T-helper 1 cell treated with Interleukin-12 subunit alpha and Interleukin-12 subunit beta and Interleukin-4 antibody, amounts not matched to agents 30 ng/mL and 1 ng/mL, for 36 hours (primary cell): Measurements from ENCODE around the gene FGD6. TPM values are rescaled to one million over a fixed set of nuclear protein-coding genes. Genes with fewer than 3 reads are reported as not detected.
"Not testable (repeated sequence)": the region's sequence is repeated elsewhere in the genome, so short reads cannot be mapped to it uniquely, and the experiment has no call there.

Source experiments
- intact Hi-C: fragments of 100-400 bp; cut with micrococcal nuclease; formaldehyde crosslinking; loops from one replicate; pipeline ENCODE4 v1.15.1; 2024
- total RNA-seq: library from RNA; stranded (reverse); gene quantifications from 2 replicates; pipeline ENCODE4 v1.2.3, GENCODE V29; 2022

The FGD6 gene
- total RNA-seq, 1 donor from 2014 or later: 1.0 TPM

GRCh38 chr12:95182868-95183415 lies 34.3 kb downstream of the FGD6 start:
- intact Hi-C loops: no loop called here

GRCh38 chr12:95181103-95181502 lies 36.2 kb downstream of the FGD6 start:
- intact Hi-C loops: no loop called here

GRCh38 chr12:95179011-95179410 lies 38.3 kb downstream of the FGD6 start:
- intact Hi-C loops: no loop called here

GRCh38 chr12:95178136-95178535 lies 39.1 kb downstream of the FGD6 start:
- intact Hi-C loops: no loop called here

- intact Hi-C loops: no loop called here
Measured at GRCh38 chr12:95177201-95177768, 40.0 kb downstream of the FGD6 start.

GRCh38 chr12:95173392-95174251 lies 43.6 kb downstream of the FGD6 start:
- intact Hi-C loops: no loop called here

- intact Hi-C loops: no loop called here
Measured at GRCh38 chr12:95169368-95169767, 47.9 kb downstream of the FGD6 start.

- intact Hi-C loops: no loop called here
Measured at GRCh38 chr12:95168746-95169145, 48.5 kb downstream of the FGD6 start.

- intact Hi-C loops: no loop called here
Measured at GRCh38 chr12:95164656-95165055, 52.6 kb downstream of the FGD6 start.

GRCh38 chr12:95158919-95159318 lies 58.3 kb downstream of the FGD6 start:
- intact Hi-C loops: no loop called here

GRCh38 chr12:95151821-95152220 lies 65.4 kb downstream of the FGD6 start:
- intact Hi-C loops: no loop called here

- intact Hi-C loops: no loop called here
Measured at GRCh38 chr12:95151406-95151805, 65.9 kb downstream of the FGD6 start.

- intact Hi-C loops: no loop called here
Measured at GRCh38 chr12:95150501-95150900, 66.8 kb downstream of the FGD6 start.

GRCh38 chr12:95147866-95148265 lies 69.4 kb downstream of the FGD6 start:
- intact Hi-C loops: no loop called here

GRCh38 chr12:95146769-95147168 lies 70.5 kb downstream of the FGD6 start:
- intact Hi-C loops: no loop called here

GRCh38 chr12:95143621-95144205 lies 73.6 kb downstream of the FGD6 start:
- intact Hi-C loops: no loop called here

- intact Hi-C loops: no loop called here
Measured at GRCh38 chr12:95142431-95143151, 74.7 kb downstream of the FGD6 start.

GRCh38 chr12:95141310-95141709 lies 76.0 kb downstream of the FGD6 start:
- intact Hi-C loops: no loop called here

GRCh38 chr12:95138031-95138430 lies 79.2 kb downstream of the FGD6 start:
- intact Hi-C loops: not testable (repeated sequence)

GRCh38 chr12:95136598-95136997 lies 80.7 kb downstream of the FGD6 start:
- intact Hi-C loops: no loop called here

GRCh38 chr12:95134085-95134484 lies 83.2 kb downstream of the FGD6 start:
- intact Hi-C loops: no loop called here
